HepG2 (cell line): ENCODE measurements around the gene UBE2O. TPM values are rescaled to one million over a fixed set of nuclear protein-coding genes. Genes with fewer than 3 reads are reported as not detected.
A peak's percentile ranks its signal among the peaks of the same experiment; 100 is the strongest.

Source experiments
- BHLHE40 ChIP-seq: IDR thresholded peaks from 2 replicates; pipeline ENCODE4 v1.6.1; 2011; ENCODE audit warnings: low read length, improper control_type of control experiment
- CBX1 ChIP-seq: IDR thresholded peaks from one replicate; pipeline ENCODE4 v1.6.1; 2016; ENCODE audit warnings: antibody characterized with exemption, low read depth
- GPN1 ChIP-seq: sonication (generic); formaldehyde crosslinking; IDR thresholded peaks from 2 replicates; pipeline ENCODE4 v1.5.1; 2020; ENCODE audit warnings: missing genetic modification reagents, borderline replicate concordance
- HINFP ChIP-seq: sonication (generic); formaldehyde crosslinking; IDR thresholded peaks from 2 replicates; pipeline ENCODE4 v1.4.0; 2020; ENCODE audit warnings: low read depth, mild to moderate bottlenecking, missing genetic modification reagents
- HMGXB4 ChIP-seq, 2 experiments: sonication (generic) in 1 of 2; formaldehyde crosslinking in 1 of 2; IDR thresholded peaks; 2 replicates each; pipeline versions ENCODE4 v1.4.0 to v1.6.1; 2018 to 2020; ENCODE audit warnings: missing genetic modification reagents in 2 of 2, borderline replicate concordance in 1 of 2, low read depth in 1 of 2, mild to moderate bottlenecking in 1 of 2, missing biosample characterization in 1 of 2
- IKZF1 ChIP-seq: fragments of 450-650 bp; IDR thresholded peaks from 2 replicates; pipeline ENCODE4 v1.7.1; 2016
- MAFF ChIP-seq: IDR thresholded peaks from 2 replicates; pipeline ENCODE4 v1.6.1; 2011; ENCODE audit warnings: low read depth, low read length, improper control_type of control experiment
- NFATC3 ChIP-seq: sonication (generic); formaldehyde crosslinking; IDR thresholded peaks from 2 replicates; pipeline ENCODE4 v1.5.1; 2020; ENCODE audit warnings: mild to moderate bottlenecking, missing genetic modification reagents
- RFXAP ChIP-seq: sonication (generic); formaldehyde crosslinking; IDR thresholded peaks from 2 replicates; pipeline ENCODE4 v1.4.0; 2020; ENCODE audit warnings: missing genetic modification reagents, borderline replicate concordance
- TRIM22 ChIP-seq: fragments of 450-650 bp; IDR thresholded peaks from 2 replicates; pipeline ENCODE4 v1.6.1; 2017
- ZBTB33 ChIP-seq: sonication (generic); formaldehyde crosslinking; IDR thresholded peaks from 2 replicates; pipeline ENCODE4 v1.4.0; 2020; ENCODE audit warnings: missing genetic modification reagents
- ZBTB42 ChIP-seq: sonication (generic); formaldehyde crosslinking; IDR thresholded peaks from 2 replicates; pipeline ENCODE4 v1.5.0; 2020; ENCODE audit warnings: mild to moderate bottlenecking, missing genetic modification reagents
- ZNF10 ChIP-seq: sonication (generic); formaldehyde crosslinking; IDR thresholded peaks from 2 replicates; pipeline ENCODE4 v1.4.0; 2020; ENCODE audit warnings: mild to moderate bottlenecking, low read depth, missing genetic modification reagents, borderline replicate concordance
- ZNF282 ChIP-seq: fragments of 450-650 bp; IDR thresholded peaks from 2 replicates; pipeline ENCODE4 v1.6.1; 2018; ENCODE audit not compliant: partially characterized antibody
- ZNF414 ChIP-seq: sonication (generic); formaldehyde crosslinking; IDR thresholded peaks from 2 replicates; pipeline ENCODE4 v1.5.0; 2020; ENCODE audit warnings: missing genetic modification reagents
- ZNF687 ChIP-seq: sonication (generic); formaldehyde crosslinking; IDR thresholded peaks from 2 replicates; pipeline ENCODE4 v1.5.1; 2020; ENCODE audit warnings: mild to moderate bottlenecking, missing genetic modification reagents, moderate library complexity
- ZNF766 ChIP-seq: sonication (generic); formaldehyde crosslinking; IDR thresholded peaks from 2 replicates; pipeline ENCODE4 v1.5.0; 2020; ENCODE audit warnings: missing genetic modification reagents, borderline replicate concordance
- ZSCAN31 ChIP-seq: sonication (generic); formaldehyde crosslinking; IDR thresholded peaks from 2 replicates; pipeline ENCODE4 v1.5.0; 2020; ENCODE audit warnings: low read depth, mild to moderate bottlenecking, missing genetic modification reagents
- ZSCAN9 ChIP-seq: IDR thresholded peaks from 2 replicates; pipeline ENCODE4 v1.6.1; 2016; ENCODE audit warnings: borderline replicate concordance
- polyA plus RNA-seq, 8 experiments: library from polyadenylated mRNA; depleted of rRNA in 3 of 8; stranded (reverse) in 7 of 8; unstranded in 1 of 8; fragments of >200 nt; fragmentation: Illumina TruSeq in 4 of 8; extraction: Trizol in 4 of 8; gene quantifications; 2 replicates each; pipeline versions ENCODE4 v1.2.1 to v1.2.3, GENCODE V29; 2011 to 2016; ENCODE audit warnings: low read depth in 4 of 8, missing spikeins in 1 of 8, mixed read lengths in 1 of 8; ENCODE audit not compliant: insufficient read depth in 1 of 8
- total RNA-seq, 5 experiments: library from RNA; depleted of rRNA; stranded (reverse); fragments of >200 nt; fragmentation: Illumina TruSeq; extraction: Trizol; gene quantifications; 2 replicates each; pipeline ENCODE4 v1.2.3, GENCODE V29; 2016; ENCODE audit warnings: low read depth in 1 of 5

The UBE2O gene
- total and polyA plus RNA-seq, 2 of the 13 experiments (the other 11 are each of a cell fraction or from before 2014, with no cell fraction given) = 21.5 to 23.5 TPM

GRCh38 chr17:76499267-76499667 lies 46.3 kb upstream of the UBE2O start (continued):
- no peak for TF ChIP-seq HINFP (CRISPR knock-in tag)
- peak; percentile 49; the same call in 1 of the 2 replicates for TF ChIP-seq BHLHE40
- no peak for TF ChIP-seq TRIM22
- no peak for TF ChIP-seq GPN1 (CRISPR knock-in tag)
- TF ChIP-seq ZSCAN31 = peak; percentile 56; the same call in 1 of the 2 replicates
- TF ChIP-seq IKZF1 = no peak
- peak; percentile 98 for TF ChIP-seq ZSCAN9
- TF ChIP-seq MAFF = no peak
- peak; percentile 59; the same call in 1 of the 2 replicates for TF ChIP-seq ZNF766 (CRISPR knock-in tag)
- no peak for TF ChIP-seq NFATC3 (CRISPR knock-in tag)
- TF ChIP-seq CBX1 = peak; percentile 77
- TF ChIP-seq HMGXB4 (CRISPR knock-in tag; IDR thresholded peaks at IDR 0.05; ENCODE audit: borderline replicate concordance in 1 of 2, low read depth in 1 of 2) = peak in 1 of 2 experiments; percentile 71; a peak in 1 of 4 replicates
- TF ChIP-seq ZBTB42 (CRISPR knock-in tag) = no peak
- TF ChIP-seq ZNF687 = peak; percentile 86
- no peak for TF ChIP-seq ZNF10 (CRISPR knock-in tag)
- TF ChIP-seq ZNF282 = no peak
- TF ChIP-seq RFXAP (CRISPR knock-in tag) = peak; percentile 70; the same call in 1 of the 2 replicates
- peak; percentile 74 for TF ChIP-seq ZBTB33
- TF ChIP-seq ZNF414 (CRISPR knock-in tag) = 0 out of 2 replicates have a peak, but pooled peaks have one; percentile 63
